Erythroblast (primary cell): ENCODE measurements around the gene PLLP.

Experiments
- GATA1 ChIP-seq: IDR thresholded peaks from 2 replicates; pipeline ENCODE4 v1.6.1; 2011; ENCODE audit warnings: low read depth, mild to moderate bottlenecking, control low read depth, low read length, moderate library complexity
- POLR2A ChIP-seq: IDR thresholded peaks from 2 replicates; pipeline ENCODE4 v1.6.1; 2011; ENCODE audit warnings: mild to moderate bottlenecking, low read length

DNA sequence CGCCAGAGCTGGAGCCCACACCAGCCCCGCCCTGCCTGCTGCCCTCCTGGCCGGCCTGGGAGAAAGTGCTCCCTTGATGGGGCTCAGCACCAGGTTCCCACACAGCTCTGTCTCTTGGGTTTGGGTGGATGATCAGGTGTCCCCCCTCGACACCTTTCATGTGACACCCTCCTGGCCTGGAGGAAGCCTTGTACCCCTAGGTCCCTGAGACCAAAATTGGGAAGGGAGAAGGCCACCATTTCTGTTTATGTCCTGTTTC lies 19.4 kb upstream of the PLLP start:
- TF ChIP-seq POLR2A (no peak), GATA1 (no peak)
